Cardiac muscle cell (in vitro differentiated cells and primary cell): Measurements from ENCODE around the gene TSEN2. TPM values are rescaled to one million over a fixed set of nuclear protein-coding genes. Genes with fewer than 3 reads are reported as not detected.

Experiments
- DNase-seq, 2 donors: peaks; one replicate each; pipeline versions ENCODE4 v3.0.0 to v3.0.0-alpha.2; 2010 to 2017; ENCODE audit warnings: low read depth in 1 of 2, low spot score in 1 of 2
- H3K27ac ChIP-seq: fragments of 200-600 bp; sonication (generic); 2 replicates; pipeline ENCODE4 v1.5.1; 2016
- H3K27me3 ChIP-seq: fragments of 200-600 bp; sonication (generic); 2 replicates; pipeline ENCODE4 v1.6.0; 2016; ENCODE audit warnings: control low read depth
- H3K36me3 ChIP-seq: fragments of 200-600 bp; sonication (generic); 2 replicates; pipeline ENCODE4 v1.5.1; 2016; ENCODE audit warnings: control low read depth
- H3K4me1 ChIP-seq: fragments of 200-600 bp; sonication (generic); 2 replicates; pipeline ENCODE4 v1.8.1; 2017; ENCODE audit warnings: low read depth, mild to moderate bottlenecking, mixed run types
- H3K4me3 ChIP-seq: fragments of 200-600 bp; sonication (generic); 2 replicates; pipeline ENCODE4 v1.5.1; 2016; ENCODE audit warnings: mild to moderate bottlenecking
- H3K9me3 ChIP-seq: fragments of 200-600 bp; sonication (generic); 2 replicates; pipeline ENCODE4 v1.5.1; 2017; ENCODE audit warnings: low read depth, mild to moderate bottlenecking, control low read depth
- polyA plus RNA-seq: library from polyadenylated mRNA; unstranded; fragments of >200 nt; fragmentation: Nextera tagmentation; extraction: Ambion mirVana; gene quantifications from 2 replicates; pipeline ENCODE4 v1.2.1, GENCODE V29; 2016
- total RNA-seq: library from RNA; depleted of rRNA; stranded (reverse); fragments of >200 nt; gene quantifications from 2 replicates; pipeline ENCODE4 v1.2.3, GENCODE V29; 2016
- TF ChIP-seq, protein P1 (sequence below): IDR thresholded peaks from 2 replicates; pipeline ENCODE4 v1.5.1; 2012; ENCODE audit warnings: low read depth, mild to moderate bottlenecking, low read length

The TSEN2 gene
- total and polyA plus RNA-seq, 2 experiments from 2014 or later, result 24.4 to 25.7 TPM

DNA sequence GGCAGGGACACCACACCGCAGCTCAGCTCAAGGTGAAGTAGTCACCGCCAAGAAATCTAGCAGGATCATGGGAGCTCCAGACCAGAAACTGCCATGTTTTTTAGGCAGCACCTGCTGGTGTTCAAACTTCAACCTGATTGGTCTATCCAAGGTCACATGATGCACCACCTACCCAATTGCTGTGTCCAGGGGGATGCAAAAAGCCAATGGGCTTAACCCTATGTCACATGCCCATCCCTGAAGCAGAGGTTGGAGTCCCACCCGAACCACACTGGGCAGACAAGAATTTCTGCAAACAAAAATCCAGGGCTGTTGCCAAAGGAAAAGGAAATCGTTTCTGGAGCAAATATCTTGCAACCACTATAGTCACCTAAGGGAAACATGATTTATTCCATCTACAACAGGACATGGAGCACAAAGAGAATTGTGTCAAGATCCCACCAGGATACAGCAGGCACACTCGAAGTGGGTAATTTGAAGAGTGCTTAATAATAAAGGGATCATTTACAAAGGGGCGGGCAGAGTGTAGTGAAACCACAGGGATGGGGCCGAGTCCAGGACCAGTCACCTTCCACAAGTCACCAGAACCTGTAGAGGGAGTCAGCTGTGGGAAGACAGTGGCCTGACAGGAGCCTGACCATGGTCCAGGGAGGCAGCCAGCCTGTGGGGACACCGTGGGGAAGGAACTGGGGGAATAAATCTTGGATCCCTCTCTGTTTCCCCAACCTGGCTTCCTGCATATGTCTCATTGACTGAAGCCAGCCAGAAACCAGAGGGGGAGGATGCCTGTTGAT is 34.2 kb upstream of the TSEN2 start:
- no peak for DNase-seq

DNA sequence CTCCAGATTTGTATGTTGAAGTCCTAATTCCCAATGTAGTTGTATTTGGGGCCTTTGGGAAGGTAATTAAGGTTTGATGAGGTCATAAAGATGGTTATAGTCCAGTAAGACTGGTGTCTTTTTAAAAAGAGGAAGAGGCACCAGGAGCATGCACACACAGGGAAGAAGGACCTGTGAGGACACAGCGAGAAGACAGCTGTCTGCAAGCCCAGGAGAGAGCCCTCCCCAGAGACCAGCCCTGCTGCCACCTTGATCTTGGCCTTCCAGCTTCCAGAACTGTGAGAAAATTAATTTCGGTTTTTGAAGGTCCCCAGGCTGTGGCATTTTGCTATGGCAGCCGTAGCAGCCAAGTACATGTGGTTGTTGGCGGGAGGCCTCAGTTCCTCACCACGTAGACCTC is 32.8 kb upstream of the TSEN2 start:
- no peaks in the 10 kb centered on the region for H3K36me3 ChIP-seq
- no peaks in the 10 kb centered on the region for H3K9me3 ChIP-seq
- TF ChIP-seq, protein P1, sequence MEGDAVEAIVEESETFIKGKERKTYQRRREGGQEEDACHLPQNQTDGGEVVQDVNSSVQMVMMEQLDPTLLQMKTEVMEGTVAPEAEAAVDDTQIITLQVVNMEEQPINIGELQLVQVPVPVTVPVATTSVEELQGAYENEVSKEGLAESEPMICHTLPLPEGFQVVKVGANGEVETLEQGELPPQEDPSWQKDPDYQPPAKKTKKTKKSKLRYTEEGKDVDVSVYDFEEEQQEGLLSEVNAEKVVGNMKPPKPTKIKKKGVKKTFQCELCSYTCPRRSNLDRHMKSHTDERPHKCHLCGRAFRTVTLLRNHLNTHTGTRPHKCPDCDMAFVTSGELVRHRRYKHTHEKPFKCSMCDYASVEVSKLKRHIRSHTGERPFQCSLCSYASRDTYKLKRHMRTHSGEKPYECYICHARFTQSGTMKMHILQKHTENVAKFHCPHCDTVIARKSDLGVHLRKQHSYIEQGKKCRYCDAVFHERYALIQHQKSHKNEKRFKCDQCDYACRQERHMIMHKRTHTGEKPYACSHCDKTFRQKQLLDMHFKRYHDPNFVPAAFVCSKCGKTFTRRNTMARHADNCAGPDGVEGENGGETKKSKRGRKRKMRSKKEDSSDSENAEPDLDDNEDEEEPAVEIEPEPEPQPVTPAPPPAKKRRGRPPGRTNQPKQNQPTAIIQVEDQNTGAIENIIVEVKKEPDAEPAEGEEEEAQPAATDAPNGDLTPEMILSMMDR, result no peak
- H3K4me1 ChIP-seq, result no peaks in the 10 kb centered on the region
- no peak overlapping the region for H3K27ac ChIP-seq
- DNase-seq, result no peak
- H3K27me3 ChIP-seq, result no peaks in the 10 kb centered on the region
- H3K4me3 ChIP-seq, result no peak overlapping the region

More for the DNA sequence above, 34.2 kb upstream of the TSEN2 start:
- Histone ChIP-seq H3K27ac (no peak overlapping the region), H3K27me3 (no peaks in the 10 kb centered on the region), H3K9me3 (no peaks in the 10 kb centered on the region), H3K4me3 (no peak overlapping the region), H3K36me3 (no peaks in the 10 kb centered on the region), H3K4me1 (no peaks in the 10 kb centered on the region)
- TF ChIP-seq, protein P1, result no peak

DNA sequence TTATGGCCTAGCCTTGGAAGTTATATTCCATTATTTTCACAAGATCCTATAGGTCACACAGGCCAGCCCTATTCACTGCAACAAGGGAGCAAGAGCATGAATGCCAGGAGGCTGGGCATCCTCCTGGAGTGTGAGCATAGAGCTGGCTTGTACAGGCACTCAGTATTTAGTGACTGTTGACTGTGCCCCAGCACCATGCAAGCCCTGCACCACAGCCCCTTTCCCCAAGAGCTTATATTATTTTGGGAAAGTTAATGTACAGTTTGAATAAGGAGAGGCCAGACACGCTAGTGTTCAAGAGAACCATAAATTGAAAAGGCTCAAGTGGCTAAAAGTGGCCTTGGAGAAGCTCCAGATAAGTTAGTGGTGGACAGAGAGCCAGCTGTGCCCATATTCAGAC is 32.3 kb upstream of the TSEN2 start:
- Histone ChIP-seq H3K4me1 (no peaks in the 10 kb centered on the region), H3K27me3 (no peaks in the 10 kb centered on the region)

DNA sequence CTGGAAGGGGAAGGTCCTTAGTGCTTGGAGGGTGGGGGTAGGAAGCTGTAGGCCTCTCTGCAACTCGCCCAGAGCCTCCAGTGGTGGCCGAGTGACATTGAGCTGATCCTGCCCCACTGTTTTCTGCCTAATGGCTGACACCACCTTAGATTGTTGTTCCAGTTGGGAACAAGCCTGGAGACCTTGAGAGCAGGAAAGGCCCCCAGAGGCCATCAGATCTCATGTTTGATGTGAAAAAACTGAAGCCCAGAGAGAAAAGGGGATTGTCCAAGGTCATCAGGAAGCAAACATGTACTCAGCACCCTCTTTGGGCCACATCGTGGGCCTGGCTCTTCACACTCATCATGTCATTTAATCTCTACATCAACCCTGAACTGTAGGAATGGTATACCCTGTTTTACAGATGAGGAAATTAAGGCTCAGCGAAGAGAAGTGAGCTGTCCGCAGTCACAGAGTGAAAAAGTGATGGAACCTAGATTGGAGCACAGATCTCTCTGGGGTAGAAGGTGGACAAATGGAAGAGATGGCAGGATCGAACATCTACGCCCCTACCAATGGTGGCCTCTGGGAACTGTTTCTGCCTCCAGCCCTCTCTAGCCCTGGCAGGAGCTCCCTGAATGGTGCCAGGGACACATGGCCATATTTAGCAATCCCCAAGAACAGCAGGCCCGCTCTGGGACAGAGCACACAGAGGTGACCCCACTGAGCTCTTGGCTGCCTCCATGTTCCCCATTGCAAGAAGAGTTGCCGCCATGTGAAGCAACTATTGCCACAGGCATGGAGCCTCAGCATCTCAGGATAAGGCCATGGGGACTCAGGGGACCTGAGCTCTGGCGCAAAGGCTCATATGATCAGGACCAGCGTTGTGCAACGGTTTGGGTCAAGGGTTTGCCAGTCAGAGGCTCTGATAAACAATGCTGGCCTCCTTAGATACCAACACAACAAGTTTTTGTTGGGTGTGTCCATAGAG is 31.6 kb upstream of the TSEN2 start:
- Histone ChIP-seq H3K27me3 (no peaks in the 10 kb centered on the region), H3K36me3 (no peaks in the 10 kb centered on the region), H3K9me3 (no peaks in the 10 kb centered on the region), H3K27ac (no peak overlapping the region), H3K4me3 (no peak overlapping the region), H3K4me1 (no peaks in the 10 kb centered on the region)
- TF ChIP-seq, protein P1, result no peak
- DNase-seq, result no peak

More for the DNA sequence above, 32.3 kb upstream of the TSEN2 start:
- no peak for DNase-seq
- no peak overlapping the region for H3K27ac ChIP-seq
- no peaks in the 10 kb centered on the region for H3K9me3 ChIP-seq
- no peak overlapping the region for H3K4me3 ChIP-seq
- no peaks in the 10 kb centered on the region for H3K36me3 ChIP-seq
- TF ChIP-seq, protein P1, result no peak

DNA sequence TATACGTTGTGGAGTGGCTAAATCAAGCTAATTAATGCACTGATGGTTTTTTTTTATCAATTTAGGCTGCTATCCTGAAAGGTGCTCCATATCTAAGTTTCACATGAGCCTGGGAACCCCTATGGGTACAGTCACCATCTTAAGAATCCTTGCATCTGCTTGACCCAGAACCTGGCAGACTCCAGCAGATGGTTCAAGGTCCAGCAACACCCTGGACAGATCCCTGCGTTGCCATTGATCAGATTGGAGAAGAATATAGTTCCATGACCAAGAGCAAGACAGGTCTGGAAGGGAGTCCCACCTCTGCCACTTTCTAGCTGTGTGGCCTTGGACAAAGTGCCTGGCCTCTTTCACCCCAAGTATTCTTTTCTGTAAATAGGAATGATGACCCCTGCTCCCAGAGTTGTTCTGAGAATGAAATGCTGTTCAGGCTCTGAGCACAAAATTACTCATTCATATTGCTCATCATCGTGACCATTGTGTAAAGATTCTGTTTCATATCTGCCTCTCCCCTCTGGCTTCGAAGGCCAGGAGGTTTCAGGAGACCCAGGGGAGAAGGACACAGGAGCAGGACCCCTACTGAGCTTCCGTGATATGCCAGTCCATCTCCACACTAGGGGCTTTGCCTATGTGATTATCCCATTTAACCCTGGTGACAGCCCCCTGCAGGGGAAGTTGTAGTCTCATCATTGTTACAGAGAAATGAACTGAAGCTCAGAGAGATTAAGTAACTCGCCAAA is 30.0 kb upstream of the TSEN2 start:
- no peaks in the 10 kb centered on the region for H3K9me3 ChIP-seq
- no peak overlapping the region for H3K27ac ChIP-seq
- no peaks in the 10 kb centered on the region for H3K27me3 ChIP-seq
- no peak overlapping the region for H3K4me3 ChIP-seq
- no peaks in the 10 kb centered on the region for H3K36me3 ChIP-seq
- DNase-seq, result peak in 1 of 2 donors; percentile 10
- TF ChIP-seq, protein P1, result no peak
- H3K4me1 ChIP-seq, result no peaks in the 10 kb centered on the region
